Lower lobe of right lung (tissue), 2 donors: Measurements from ENCODE around the gene KDM4D. TPM values are rescaled to one million over a fixed set of nuclear protein-coding genes. Genes with fewer than 3 reads are reported as not detected.

Source experiments
- ATAC-seq, 2 donors: fragments of 200-7000 bp; cut with Tn5 transposase; one replicate each; pipeline ENCODE4 v1.9.1; 2020 to 2022; ENCODE audit warnings: mild to moderate bottlenecking in 2 of 2, moderate library complexity in 2 of 2
- DNase-seq: peaks from one replicate; pipeline ENCODE4 v3.0.0-alpha.2; 2020
- H3K27ac ChIP-seq: fragments of 200-600 bp; one replicate; pipeline ENCODE4 v1.8.0; 2022
- H3K27me3 ChIP-seq: fragments of 200-600 bp; one replicate; pipeline ENCODE4 v1.8.0; 2022; ENCODE audit warnings: low read depth
- H3K36me3 ChIP-seq: fragments of 200-600 bp; one replicate; pipeline ENCODE4 v1.8.0; 2022; ENCODE audit warnings: mild to moderate bottlenecking
- H3K4me1 ChIP-seq: fragments of 200-600 bp; one replicate; pipeline ENCODE4 v1.8.0; 2022
- H3K4me3 ChIP-seq: fragments of 200-600 bp; one replicate; pipeline ENCODE4 v1.8.0; 2022; ENCODE audit warnings: mild to moderate bottlenecking
- H3K9me3 ChIP-seq: fragments of 200-600 bp; one replicate; pipeline ENCODE4 v1.8.0; 2022
- CTCF ChIP-seq: fragments of 200-600 bp; IDR thresholded peaks from one replicate; pipeline ENCODE4 v1.8.0; 2022; ENCODE audit warnings: antibody characterized with exemption, mild to moderate bottlenecking
- intact Hi-C: fragments of 100-400 bp; cut with DNase I; formaldehyde crosslinking; loops from one replicate; pipeline ENCODE4 v1.11.0; 2022
- total RNA-seq: library from RNA; stranded (reverse); fragmentation: NEBNext Ultra II Directional; extraction: Animal tissue kit (Norgen Biotek cat#: 25700); gene quantifications from one replicate; pipeline ENCODE4 v1.2.1, GENCODE V29; 2021
- donor health status: DM: no; HTN: yes; CAD: no; lungs with severe emphysema.

Gene KDM4D
- total RNA-seq, 1 donor from 2014 or later, result 0.68 TPM

GRCh38 chr11:94946812-94947211 is 26.7 kb upstream of the KDM4D start:
- ATAC-seq, result no peak
- Histone ChIP-seq H3K27me3 (no peaks in the 10 kb centered on the region), H3K4me1 (no peaks in the 10 kb centered on the region), H3K9me3 (no peaks in the 10 kb centered on the region), H3K27ac (no peak overlapping the region), H3K36me3 (no peaks in the 10 kb centered on the region), H3K4me3 (no peak overlapping the region)
- TF ChIP-seq CTCF, result no peak
- intact Hi-C loops, result no loop called here
- DNase-seq, result no peak

- no peaks in the 10 kb centered on the region for H3K4me1 ChIP-seq
- no peak overlapping the region for H3K4me3 ChIP-seq
- no peaks in the 10 kb centered on the region for H3K27me3 ChIP-seq
- TF ChIP-seq CTCF, result no peak
- ATAC-seq (no peak), DNase-seq (no peak)
- no peak overlapping the region for H3K27ac ChIP-seq
- intact Hi-C loops, result no loop called here
- no peaks in the 10 kb centered on the region for H3K9me3 ChIP-seq
- no peaks in the 10 kb centered on the region for H3K36me3 ChIP-seq
These were observed 25.4 kb upstream of the KDM4D start for GRCh38 chr11:94948070-94948617.

- peaks cover 6% of the 10 kb centered on the region for H3K36me3 ChIP-seq
- H3K27ac ChIP-seq, result no peak overlapping the region
- H3K4me1 ChIP-seq, result no peaks in the 10 kb centered on the region
- intact Hi-C loops, result no loop called here
- H3K4me3 ChIP-seq, result no peak overlapping the region
- H3K9me3 ChIP-seq, result no peaks in the 10 kb centered on the region
- H3K27me3 ChIP-seq, result no peaks in the 10 kb centered on the region
- TF ChIP-seq CTCF, result no peak
- ATAC-seq, result no peak
- no peak for DNase-seq
These were observed 18.8 kb upstream of the KDM4D start for GRCh38 chr11:94954753-94955152.

GRCh38 chr11:94956963-94957362 is 16.5 kb upstream of the KDM4D start:
- Histone ChIP-seq H3K4me1 (no peaks in the 10 kb centered on the region), H3K36me3 (peaks cover 28% of the 10 kb centered on the region), H3K4me3 (no peak overlapping the region), H3K27me3 (no peaks in the 10 kb centered on the region), H3K27ac (no peak overlapping the region), H3K9me3 (no peaks in the 10 kb centered on the region)
- intact Hi-C loops, result no loop called here
- no peak for TF ChIP-seq CTCF
- ATAC-seq (no peak), DNase-seq (no peak)

- no peaks in the 10 kb centered on the region for H3K4me1 ChIP-seq
- H3K27ac ChIP-seq, result no peak overlapping the region
- DNase-seq (no peak), ATAC-seq (no peak)
- H3K4me3 ChIP-seq, result no peak overlapping the region
- H3K36me3 ChIP-seq, result peaks cover 41% of the 10 kb centered on the region
- no peak for TF ChIP-seq CTCF
- H3K9me3 ChIP-seq, result no peaks in the 10 kb centered on the region
- H3K27me3 ChIP-seq, result no peaks in the 10 kb centered on the region
- intact Hi-C loops, result no loop called here
These were observed 15.3 kb upstream of the KDM4D start for GRCh38 chr11:94958121-94958696.
